ENCODE measurements around the gene MOB1B.

DNA sequence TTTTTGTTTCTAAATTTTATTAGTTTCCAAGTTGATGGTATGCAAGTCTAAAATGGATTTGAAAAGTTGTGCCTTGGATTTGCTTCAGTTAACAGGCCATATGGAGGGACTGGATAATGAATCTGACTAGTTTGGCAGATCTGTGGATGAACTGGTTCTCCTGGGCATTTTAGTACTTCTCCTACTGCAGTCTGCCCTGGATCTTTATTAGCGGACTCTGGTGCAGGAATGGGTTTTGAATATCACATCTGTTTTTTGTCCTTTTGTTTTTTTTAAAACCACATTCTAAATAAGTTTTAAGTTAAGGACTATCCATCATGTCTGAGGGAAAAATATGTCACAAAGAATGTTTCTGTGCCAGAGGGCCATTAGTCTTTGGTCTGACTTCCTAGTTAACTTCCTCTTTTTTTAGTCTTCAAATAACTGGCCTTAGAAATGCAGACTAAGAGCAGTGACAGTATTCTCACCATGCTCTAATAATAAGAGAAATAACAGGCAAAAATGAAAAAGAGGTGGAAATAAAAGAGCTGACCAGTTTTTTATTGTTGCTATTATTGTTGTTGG, 77.4 kb downstream of the MOB1B start:
- TF ChIP-seq RARB (CRISPR knock-in tag; IDR thresholded peaks at IDR 0.05) (no peak), BACH2 (CRISPR knock-in tag; IDR thresholded peaks at IDR 0.05; ENCODE audit: borderline replicate concordance) (no peak), ZC3H10 (CRISPR knock-in tag; IDR thresholded peaks at IDR 0.05) (0 out of 2 replicates have a peak, but pooled peaks have one; percentile 27), ZFP30 (CRISPR knock-in tag; IDR thresholded peaks at IDR 0.05) (no peak), PPARA (CRISPR knock-in tag; IDR thresholded peaks at IDR 0.05; ENCODE audit: borderline replicate concordance) (no peak)

Data from SK-N-SH treated with all-trans-retinoic acid at 6 μM for 48 hours (cell line).